Measurements from ENCODE around the gene NEU2. TPM values are rescaled to one million over a fixed set of nuclear protein-coding genes. Genes with fewer than 3 reads are reported as not detected.
A peak's percentile ranks its signal among the peaks of the same experiment; 100 is the strongest.

NEU2 gene
- total and polyA plus RNA-seq, 9 of the 15 experiments (the other 6 are each of a cell fraction or from before 2014, with no cell fraction given): not detected

GRCh38 chr2:233055362-233055761 lies 22.9 kb downstream of the NEU2 start:
- Histone ChIP-seq H3K4me2 (ENCODE audit: insufficient read depth, low read length) (no peak overlapping the region), H3K27ac (ENCODE audit: extremely low read depth, low read depth, low read length) (no peak overlapping the region), H3K4me1 (replicated peaks in 1 of 2; ENCODE audit: control insufficient read depth in 2 of 2, insufficient read depth in 2 of 2, low read length in 2 of 2) (peaks cover 7 to 26% of the 10 kb centered on the region in 2 experiments; a peak in 3 of 5 replicates), H3K9me1 (ENCODE audit: control insufficient read depth, insufficient read depth, low read length) (no peaks in the 10 kb centered on the region), H3K79me2 (ENCODE audit: control insufficient read depth, insufficient read depth, low read length) (no peaks in the 10 kb centered on the region), H4K20me1 (replicated peaks; ENCODE audit: control insufficient read depth, insufficient read depth, low read length) (no peaks in the 10 kb centered on the region), H3K9me3 (replicated peaks; ENCODE audit: control insufficient read depth, insufficient read depth, low read depth, low read length) (no peaks in the 10 kb centered on the region), H3K4me3 (no peak overlapping the region), H2AFZ (ENCODE audit: low read depth, low read length) (no peak overlapping the region), H3K27me3 (ENCODE audit: control insufficient read depth in 2 of 2, insufficient read depth in 2 of 2, low read length in 2 of 2) (no peaks in the 10 kb centered on the region), H3K36me3 (ENCODE audit: control insufficient read depth, insufficient read depth, low read length) (no peaks in the 10 kb centered on the region), H3K9ac (ENCODE audit: insufficient read depth in 1 of 2, low read depth in 2 of 2, low read length in 2 of 2) (no peak overlapping the region)
- TF ChIP-seq DACH1 (IDR thresholded peaks at IDR 0.05; ENCODE audit: partially characterized antibody): peak; percentile 86
- TF ChIP-seq GATAD2B (IDR thresholded peaks at IDR 0.05; ENCODE audit: borderline replicate concordance): 0 out of 2 replicates have a peak, but pooled peaks have one; percentile 56
- TF ChIP-seq ZNF146 (CRISPR knock-in tag; IDR thresholded peaks at IDR 0.05; ENCODE audit: unreplicated experiment): no peak
- TF ChIP-seq BCOR (IDR thresholded peaks at IDR 0.05): 0 out of 2 replicates have a peak, but pooled peaks have one; percentile 5
- no peak for TF ChIP-seq ZBTB34 (CRISPR knock-in tag; IDR thresholded peaks at IDR 0.05)
- TF ChIP-seq CBX1 (IDR thresholded peaks at IDR 0.05; ENCODE audit: low read depth): no peak
- TF ChIP-seq GATA2 (CRISPR knock-in tag; IDR thresholded peaks at IDR 0.05): peak; percentile 52; the same call in 1 of the 2 replicates
- ChIA-PET CTCF (ENCODE audit: low intra/inter-chr PET ratio) (no interaction called here), POLR2A (no interaction called here)
- WGBS (ENCODE audit: insufficient coverage, low coverage, missing lambda C conversion rate): 68% methylated on average over 2 of the region's 2 CpGs
- BruUV-seq (replicated peaks): no TSS peak
- in situ Hi-C loops (cut with MboI): no loop called here
- no peak for DNase-seq (ENCODE audit: extremely low read depth in 1 of 4, low spot score in 3 of 4)
- intact Hi-C loops (cut with micrococcal nuclease): no loop called here
- no peak for FAIRE-seq
- no peak for ATAC-seq
